GM21825 (cell line): ENCODE measurements around the gene INSRR.

Experiments
- ATAC-seq: cut with Tn5 transposase; IDR thresholded peaks from one replicate; pipeline ENCODE4 v1.9.1; 2021; ENCODE audit warnings: mild to moderate bottlenecking, moderate library complexity; ENCODE audit not compliant: unreplicated experiment

The INSRR gene

DNA sequence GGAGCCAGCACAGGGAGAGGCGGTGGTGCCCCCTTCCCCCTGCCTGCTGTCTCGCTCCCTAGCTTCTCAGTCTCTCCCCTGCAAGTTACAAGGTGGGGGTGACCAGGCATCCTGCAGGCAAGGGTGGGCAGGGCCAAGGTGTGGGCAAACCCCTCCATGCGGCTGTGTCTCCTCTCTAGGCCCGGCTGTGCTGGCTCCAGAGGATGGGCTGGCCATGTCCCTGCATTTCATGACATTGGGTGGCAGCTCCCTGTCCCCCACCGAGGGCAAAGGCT lies 16.4 kb upstream of the INSRR start:
- ATAC-seq, result no peak

DNA sequence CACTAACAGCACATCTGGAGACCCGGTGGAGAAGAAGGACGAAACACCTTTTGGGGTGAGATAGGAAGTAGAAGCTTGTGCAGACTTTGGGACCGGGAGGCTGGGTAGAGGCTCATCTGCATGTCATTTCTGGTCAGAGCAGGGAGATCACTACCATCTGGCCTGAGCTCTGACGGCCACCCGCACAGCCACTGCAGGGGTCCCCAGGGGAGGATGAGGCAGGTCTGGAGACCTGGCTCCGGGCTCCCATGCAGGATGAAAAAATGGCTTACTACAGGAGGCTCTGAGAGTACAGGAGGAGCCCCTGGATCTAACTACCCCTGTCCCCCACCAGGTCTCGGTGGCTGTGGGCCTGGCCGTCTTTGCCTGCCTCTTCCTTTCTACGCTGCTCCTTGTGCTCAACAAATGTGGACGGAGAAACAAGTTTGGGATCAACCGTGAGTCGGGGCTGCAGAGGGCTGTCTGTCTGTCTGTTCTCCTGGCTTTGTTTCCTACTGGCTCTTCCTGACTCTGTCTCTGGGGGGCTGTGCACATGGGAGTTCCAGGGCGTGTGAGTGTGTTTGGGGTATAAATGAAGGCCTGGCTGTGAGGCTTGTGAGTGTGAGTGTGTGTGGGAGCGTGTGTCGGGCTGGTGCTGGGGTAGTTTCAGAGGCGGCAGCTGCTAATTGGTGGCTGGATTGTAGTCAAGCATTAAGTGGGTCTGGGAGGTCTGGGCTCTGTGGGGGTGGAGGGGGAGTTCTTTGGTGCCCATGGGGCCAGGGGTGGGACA lies 15.8 kb upstream of the INSRR start:
- ATAC-seq, result no peak

DNA sequence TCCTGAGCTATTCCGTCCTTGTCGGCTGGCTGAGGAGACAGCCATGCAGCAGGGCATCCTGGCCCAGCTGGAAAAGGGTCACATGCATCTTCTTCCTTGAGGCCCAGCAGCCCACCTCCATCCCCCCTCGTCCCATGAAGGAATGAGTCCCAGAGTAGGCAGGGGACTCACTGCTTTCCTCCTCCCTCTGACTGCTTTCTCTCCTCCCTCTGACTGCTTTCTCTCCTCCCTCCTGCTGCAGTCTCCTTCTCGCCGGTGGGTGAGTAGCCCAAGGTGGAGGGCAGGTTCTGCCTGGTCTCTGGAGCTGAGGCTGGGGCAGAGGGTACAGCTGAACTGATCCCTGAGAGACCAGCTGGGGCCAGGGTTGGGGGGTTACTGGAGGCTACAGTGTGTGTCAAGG lies 15.2 kb upstream of the INSRR start:
- ATAC-seq, result no peak

DNA sequence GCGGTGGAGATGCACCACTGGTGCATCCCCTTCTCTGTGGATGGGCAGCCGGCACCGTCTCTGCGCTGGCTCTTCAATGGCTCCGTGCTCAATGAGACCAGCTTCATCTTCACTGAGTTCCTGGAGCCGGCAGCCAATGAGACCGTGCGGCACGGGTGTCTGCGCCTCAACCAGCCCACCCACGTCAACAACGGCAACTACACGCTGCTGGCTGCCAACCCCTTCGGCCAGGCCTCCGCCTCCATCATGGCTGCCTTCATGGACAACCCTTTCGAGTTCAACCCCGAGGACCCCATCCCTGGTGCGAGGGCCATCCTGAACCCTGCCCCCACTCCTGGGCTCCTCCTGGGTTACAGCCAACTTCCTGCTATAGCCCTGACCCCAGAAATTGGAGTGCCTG lies 14.7 kb upstream of the INSRR start:
- ATAC-seq, result no peak

DNA sequence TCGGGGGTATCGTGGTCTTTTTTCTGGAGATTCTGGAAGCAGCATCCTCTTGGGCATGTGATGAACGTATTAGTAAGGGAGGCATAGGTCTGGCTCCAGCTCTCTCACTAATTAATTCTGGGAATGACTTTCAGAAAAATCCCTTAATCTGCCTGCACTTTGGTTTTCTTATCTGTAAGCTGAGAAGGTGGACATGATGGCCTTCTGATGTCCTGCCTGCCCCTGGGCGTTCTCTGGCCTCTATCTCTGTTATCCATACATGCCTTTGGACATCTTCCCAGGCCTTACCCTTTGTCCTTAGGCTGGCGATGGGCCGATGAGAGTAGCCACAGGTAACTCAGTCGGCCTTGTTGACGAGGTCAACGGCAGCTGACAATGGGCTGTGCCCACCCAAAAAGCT lies 10.5 kb upstream of the INSRR start:
- ATAC-seq, result no peak

DNA sequence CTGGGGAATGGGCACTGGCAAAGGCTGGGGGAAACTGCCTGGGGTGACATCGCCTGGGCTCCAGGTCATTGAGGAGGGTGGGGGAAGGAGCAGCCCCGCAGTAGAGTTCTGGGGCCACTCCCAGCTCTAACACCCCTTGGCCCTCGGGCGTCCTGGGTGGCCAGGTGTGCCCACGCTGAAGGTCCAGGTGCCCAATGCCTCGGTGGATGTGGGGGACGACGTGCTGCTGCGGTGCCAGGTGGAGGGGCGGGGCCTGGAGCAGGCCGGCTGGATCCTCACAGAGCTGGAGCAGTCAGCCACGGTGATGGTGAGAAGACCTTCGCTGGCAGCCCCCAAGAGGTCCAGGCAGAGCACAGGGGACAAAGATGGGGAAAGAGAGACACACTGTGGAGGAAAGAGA lies 9.4 kb upstream of the INSRR start:
- ATAC-seq, result no peak

DNA sequence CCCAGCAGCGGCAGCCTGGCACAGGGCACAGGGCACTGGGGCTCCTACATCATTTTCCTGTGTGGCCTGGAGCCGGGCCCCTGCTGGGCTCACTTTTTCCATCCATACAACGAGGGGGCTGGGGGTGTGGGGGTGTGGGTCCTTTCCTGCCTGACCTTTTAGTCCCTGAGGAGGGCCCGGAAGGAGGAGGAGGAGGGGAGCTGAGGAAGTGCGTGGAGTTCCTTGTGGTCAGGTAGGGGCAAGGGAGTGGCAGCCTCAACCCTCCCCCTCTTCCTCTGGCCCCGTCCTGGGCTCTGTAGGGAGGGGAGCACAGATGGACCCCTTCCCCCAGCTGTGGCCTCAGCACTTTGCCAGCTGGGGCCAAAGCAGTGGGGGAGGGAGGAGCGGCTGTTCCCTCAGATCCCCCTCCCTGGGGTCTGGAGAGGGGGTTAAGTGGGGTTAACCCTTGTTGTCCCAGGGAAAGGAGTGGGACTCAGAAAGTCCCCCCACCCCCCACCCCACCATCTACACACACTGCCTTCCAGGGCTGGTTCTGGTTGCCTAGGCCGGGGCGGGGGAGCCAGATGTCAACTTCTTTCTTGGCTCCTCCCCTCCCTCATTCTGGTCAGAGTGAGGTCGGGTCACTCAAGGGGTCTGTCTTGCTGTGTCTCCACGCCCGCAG lies 7.5 kb upstream of the INSRR start:
- no peak for ATAC-seq

DNA sequence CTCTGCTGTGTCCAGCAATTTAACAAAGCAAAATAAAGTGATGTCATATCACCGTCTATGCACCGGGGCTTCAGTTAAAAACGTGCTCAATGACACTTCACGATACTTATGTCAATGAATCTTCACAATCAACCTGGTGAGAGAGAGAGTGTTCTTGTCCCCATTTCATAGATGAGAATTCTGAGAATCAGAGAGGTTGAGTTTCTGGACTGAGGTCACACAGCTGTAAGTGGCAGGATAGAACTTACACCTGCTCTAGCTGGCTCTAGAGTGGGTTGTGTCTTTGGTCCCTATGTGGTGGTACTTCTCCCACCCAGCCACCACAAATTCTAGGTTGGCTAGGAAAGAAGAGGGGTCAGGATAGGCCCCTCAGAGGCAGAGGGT lies 6.9 kb upstream of the INSRR start:
- no peak for ATAC-seq

DNA sequence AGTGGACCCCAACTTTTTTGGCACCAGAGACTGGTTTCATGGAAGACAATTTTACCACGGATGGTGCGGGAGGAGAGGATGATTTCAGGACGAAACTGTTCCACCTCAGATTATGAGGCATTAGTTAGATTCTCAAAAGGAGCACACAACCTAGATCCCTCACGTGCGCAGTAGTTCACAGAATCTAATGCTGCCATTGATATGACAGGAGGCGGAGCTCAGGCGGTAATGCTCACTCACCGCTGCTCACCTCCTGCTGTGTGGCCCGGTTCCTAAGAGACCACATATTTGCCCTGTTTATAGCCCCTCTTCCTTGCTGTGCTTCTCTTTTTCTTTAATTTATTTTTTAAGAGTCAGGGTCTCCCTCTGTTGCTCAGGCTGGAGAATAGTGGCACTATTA lies 6.3 kb upstream of the INSRR start:
- no peak for ATAC-seq

DNA sequence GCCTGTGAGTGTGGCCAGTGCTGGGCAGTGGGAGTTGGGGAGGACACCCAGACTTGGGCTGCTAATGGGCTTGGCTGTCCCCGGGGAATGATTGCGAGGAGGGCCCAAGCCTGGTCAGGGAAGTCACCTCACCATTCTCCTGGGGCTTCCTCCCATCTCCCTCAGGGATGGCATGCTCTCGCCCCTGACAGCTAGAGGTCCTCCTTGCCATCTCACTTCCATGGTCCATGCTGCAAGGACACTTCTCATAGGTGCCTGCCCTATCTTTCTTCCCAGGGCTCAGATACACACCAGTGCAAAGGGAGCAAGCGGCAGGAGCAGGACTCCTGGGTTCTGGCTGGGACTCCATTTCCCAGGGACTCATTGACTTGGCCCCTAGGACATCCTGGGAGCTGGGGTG lies 5.9 kb upstream of the INSRR start:
- ATAC-seq, result no peak

DNA sequence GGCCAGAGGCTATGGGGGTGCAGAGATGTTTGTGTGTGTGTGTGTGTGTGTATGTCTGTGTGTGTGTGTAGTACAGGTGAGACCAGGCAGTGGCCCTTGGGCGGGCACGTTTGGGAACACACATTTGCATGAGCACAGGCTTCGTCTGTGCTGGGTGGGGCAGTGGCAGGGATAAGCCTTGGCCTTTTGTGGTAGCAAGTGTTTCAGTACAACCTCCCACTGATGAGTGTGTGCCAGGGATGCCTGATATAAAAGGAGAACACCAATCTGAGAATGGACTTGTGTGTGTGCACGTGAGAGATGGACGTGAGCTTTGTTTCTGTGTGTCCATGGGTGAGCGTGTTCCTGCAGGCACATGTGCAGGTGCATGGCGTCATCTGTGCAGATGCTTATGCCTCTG lies 4.7 kb upstream of the INSRR start:
- ATAC-seq, result no peak

DNA sequence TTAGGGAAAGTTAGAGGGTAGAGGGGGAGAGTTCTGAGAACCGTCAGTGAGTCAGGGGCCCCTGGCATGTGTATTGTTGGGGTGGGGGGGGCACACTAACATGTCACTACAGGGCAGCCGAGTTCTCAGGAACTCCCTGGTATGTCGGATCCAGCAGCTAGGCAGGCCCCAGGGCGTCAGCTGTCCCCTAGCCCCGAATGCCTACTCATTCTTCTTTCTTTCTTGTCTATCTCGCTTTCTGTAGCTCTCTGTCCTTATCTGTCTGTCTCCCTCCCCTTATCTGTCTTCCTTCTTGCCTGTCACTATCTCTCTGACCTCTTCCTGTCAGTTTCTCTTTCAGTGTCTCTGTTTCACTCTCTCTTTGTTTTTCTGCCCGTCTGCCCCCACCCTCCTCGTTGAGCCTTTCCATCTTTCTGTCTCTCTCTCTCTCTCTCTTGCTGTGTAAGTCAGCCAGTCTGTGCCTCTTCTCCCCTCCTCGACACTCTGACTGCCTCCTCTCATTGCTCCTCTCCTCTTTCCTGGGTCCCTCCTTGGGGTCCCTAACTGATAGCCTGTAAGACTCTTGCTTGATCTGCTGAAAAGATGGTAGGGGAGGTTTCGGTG lies 4.2 kb upstream of the INSRR start:
- no peak for ATAC-seq

DNA sequence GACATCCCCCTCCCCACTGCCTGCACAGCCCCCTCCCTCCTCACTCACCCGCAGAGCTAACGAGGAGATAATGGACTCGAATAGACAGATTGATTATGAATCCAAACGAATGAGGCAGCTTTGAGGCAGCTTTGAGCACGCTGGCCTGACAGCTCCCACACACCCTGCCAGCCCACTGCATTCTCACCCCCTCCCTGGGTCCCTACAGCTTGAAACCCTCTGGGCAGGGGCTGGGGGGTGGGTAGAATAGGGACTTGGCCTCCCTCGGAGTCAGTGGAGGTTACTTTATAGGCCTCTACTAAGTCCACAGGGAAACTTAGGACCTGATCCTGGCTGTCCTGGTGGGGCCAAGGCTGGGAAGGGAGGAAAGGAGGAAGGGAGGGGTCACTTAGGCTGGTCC lies 3.7 kb upstream of the INSRR start:
- ATAC-seq, result no peak

DNA sequence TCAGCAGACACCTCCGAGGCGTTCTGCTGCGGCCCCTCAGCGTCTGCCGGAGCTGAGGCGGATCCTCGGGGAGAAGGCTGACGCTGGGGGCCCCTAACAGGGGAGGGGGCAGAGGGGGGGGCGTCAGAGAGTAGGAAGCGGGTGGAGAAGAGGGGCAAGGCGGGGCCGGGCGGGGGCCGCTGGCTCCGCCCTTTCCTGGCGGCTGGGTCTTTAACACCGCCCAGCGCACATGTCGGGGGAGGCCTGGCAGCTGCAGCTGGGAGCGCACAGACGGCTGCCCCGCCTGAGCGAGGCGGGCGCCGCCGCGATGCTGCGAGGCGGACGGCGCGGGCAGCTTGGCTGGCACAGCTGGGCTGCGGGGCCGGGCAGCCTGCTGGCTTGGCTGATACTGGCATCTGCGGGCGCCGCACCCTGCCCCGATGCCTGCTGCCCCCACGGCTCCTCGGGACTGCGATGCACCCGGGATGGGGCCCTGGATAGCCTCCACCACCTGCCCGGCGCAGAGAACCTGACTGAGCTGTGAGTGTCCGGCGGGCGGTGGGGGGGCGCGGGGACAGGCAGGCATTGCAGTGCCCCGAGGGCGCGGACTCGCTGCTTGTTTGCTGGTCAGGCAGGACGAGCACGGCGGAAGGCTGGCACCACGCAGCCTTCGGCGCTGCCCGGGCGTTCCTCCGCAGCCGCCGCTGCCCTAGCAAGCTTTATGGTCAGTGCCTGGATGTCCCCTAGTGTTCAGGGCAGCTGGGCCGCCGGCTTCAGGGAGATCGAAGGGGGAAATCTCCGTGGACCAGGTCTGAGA lies 1.9 kb upstream of the INSRR start, which contains the start of gene NTRK1:
Gene NTRK1 (plus strand): TSS at position 238 of the 796 bp plus-strand sequence. CDS start 70 bp downstream, at position 308.
- ATAC-seq, result no peak

DNA sequence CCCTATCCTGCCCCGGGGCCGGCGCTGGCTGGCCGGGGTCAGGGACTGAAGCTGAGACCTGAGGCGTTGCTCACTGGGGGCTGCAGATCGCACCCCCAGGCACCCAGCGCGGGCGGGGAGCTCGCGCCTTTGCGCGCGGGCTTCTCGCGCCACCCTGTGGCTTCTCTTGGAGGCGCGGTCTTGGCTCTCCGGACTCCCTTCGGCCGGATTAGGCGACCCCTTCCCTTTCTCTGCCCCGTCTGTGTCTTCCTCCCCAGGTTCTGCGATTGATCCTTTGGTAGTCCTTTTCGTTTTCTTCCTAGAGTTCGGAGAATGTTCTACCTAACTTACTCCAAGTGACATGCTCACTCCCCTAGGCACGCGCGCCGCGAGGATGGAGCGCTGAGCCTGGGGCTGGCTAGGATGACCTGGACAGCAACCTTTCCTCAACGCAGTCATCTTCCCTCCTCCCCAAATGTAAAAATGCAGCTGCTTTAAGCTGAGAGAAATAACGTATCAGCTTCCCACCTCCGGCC lies 1.3 kb upstream of the INSRR start:
- no peak for ATAC-seq

DNA sequence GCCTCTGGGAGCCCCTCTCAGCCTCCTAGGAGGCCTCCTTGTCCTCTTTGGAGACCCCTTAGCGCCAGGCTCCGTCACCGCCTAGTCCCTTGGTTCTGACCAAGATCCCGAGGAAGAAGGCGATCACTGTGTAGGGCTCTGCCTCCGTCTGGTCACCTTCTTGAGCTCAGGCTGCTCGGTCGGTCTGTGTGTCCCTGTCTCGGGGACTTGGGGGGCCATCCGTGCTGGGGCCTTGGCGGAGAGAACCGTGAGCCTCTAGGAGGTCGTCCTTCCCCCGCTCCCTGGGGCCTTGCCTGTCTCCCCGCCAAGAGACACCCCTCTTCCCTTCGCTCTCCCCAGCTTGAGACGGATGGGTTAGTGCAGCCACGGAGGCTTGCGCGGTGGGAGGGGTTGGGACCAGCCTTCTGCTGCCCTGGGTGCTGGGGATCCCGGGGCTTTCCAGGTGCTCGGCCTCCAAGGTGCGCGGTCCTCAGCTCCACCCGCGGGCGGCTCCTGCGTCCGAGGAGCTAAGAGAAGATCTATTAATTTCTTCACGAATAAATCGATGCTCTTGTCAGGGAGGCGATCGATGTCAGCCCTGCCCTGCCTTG lies 701 bp upstream of the INSRR start:
- ATAC-seq, result no peak

DNA sequence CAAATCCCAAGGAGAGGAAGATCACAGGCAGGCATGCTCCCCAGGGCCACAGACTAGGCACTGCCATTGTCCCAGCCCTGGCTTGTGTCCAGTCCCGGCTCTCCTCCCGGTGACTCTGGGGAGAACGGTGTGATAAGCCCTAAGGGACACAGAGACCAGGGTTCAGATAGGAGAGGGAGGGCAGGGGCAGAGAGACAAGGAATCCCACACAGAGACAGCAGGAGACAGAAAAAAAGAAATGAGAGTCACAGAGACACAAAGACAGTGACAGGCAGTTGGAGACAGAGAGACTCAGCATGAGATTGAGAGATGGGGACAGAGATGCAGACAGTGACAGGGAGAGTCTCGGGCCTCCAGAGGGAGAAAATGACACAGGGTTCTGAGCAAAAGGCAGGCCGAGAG lies 361 bp downstream of the INSRR start:
- ATAC-seq, result no peak

DNA sequence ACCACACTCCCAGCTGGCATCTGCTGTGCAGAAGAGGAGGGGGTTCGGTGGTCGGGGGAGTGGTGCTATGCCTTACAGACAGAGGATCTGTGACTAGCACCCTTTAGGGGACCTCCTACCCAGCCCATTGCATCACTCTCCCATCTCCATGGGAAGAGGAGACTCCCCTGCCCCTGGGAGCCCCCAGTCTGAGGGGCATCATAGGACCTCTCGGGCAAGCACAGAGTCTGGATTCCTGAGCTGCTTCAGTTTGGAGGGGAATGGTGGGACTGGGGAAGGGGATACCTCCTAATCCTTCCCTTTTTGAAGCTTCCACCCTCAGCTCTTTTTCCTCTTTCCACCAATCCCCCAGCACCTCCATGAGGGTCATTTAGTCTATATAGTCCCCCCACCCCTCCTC lies 1.4 kb downstream of the INSRR start:
- ATAC-seq, result no peak

DNA sequence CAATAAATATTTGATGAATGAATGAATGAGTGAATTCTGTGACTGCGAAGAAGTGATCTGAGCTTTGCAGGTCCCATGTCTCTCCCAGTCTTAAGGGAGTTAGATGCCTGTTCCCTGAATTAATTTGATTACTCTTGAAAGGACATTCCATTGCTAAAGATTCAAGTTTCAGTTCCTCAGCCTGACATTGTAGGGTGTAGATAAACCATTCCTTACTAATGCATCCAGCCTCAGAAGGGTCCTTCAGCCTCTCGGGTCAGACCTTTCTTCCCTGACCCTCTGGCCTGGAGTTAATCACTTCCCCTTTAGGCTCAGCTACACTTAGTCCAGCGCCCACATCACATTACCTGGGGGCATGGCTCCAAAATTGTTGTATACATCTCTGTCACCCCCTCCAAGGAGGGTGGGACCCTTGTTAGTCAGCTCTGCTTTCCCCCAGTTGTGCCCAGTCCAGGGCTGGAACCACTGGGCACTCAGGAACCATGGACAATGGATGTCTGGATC lies 2.6 kb downstream of the INSRR start:
- no peak for ATAC-seq

DNA sequence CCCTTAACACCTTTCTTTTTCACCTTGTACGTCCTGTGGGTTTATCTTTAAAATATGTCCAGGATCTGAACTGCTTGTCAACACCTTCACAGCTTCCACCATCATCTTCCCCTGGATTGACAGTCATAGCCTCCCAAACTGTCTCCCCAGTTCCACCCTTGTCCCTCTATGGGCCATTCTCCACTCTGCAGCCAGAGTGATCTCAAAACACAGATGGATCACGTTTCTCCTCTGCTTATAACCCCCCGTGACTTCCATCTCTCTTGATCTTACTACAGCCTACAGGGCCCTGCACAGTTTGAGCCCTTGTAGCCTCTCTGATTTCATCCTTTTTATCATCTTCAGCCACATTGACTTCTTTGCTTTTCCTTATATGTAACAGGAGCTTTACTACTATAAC lies 4.3 kb downstream of the INSRR start:
- no peak for ATAC-seq

DNA sequence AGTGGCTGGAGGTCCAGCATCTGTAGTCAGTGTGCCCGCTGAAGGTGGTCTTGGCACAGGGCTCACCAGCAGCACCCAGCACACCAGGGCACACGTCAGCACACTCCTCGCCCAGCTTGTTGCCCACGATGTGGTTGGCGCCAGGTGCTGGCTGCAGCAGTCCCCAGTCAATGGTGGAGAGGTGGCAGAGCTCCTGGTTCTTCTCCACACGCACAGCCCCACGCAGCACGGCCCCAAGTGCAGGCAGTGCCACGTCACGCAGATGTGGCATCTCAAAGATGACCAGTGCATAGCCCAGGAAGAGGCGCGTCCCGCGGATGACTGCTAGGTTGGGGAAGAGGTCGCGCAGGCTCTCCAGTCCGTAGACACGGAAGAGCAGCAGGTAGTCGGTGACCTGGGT lies 5.2 kb downstream of the INSRR start:
- ATAC-seq, result no peak
